WTC11 (cell line): Measurements from ENCODE around the gene OR9Q1. TPM values are rescaled to one million over a fixed set of nuclear protein-coding genes. Genes with fewer than 3 reads are reported as not detected.

Source experiments
- ATAC-seq: fragments of 200-7000 bp; cut with Tn5 transposase; 2 replicates; pipeline ENCODE4 v1.10.0; 2021; ENCODE audit warnings: mild to moderate bottlenecking, moderate library complexity
- CTCF ChIA-PET: fragments of 300-600 bp; sonication (Branson Sonifier 250); formaldehyde crosslinking; loops from one replicate; lab custom pipeline; 2021; ENCODE audit warnings: antibody characterized with exemption; lab: Charles Lee
- POLR2A ChIA-PET: fragments of 350-600 bp; sonication (Branson Sonifier 250); formaldehyde crosslinking; loops from one replicate; lab custom pipeline; 2021; ENCODE audit warnings: antibody characterized with exemption; lab: Charles Lee
- DNase-seq: peaks from one replicate; pipeline ENCODE4 v3.0.0; 2021; ENCODE audit warnings: low spot score
- H3K27ac Mint-ChIP-seq: 2 replicates; pipeline ENCODE4 v1.8.0; 2021; ENCODE audit warnings: mixed read lengths
- H3K27me3 Mint-ChIP-seq: 2 replicates; pipeline ENCODE4 v1.8.0; 2021; ENCODE audit warnings: low read depth, mild to moderate bottlenecking, moderate library complexity, mixed read lengths
- H3K36me3 Mint-ChIP-seq: 2 replicates; pipeline ENCODE4 v1.8.0; 2021; ENCODE audit warnings: mixed read lengths
- H3K4me1 Mint-ChIP-seq: 2 replicates; pipeline ENCODE4 v1.8.0; 2022; ENCODE audit warnings: mixed read lengths
- H3K4me3 Mint-ChIP-seq: 2 replicates; pipeline ENCODE4 v1.8.0; 2021; ENCODE audit warnings: mild to moderate bottlenecking, moderate library complexity, mixed read lengths
- H3K9me3 Mint-ChIP-seq: 2 replicates; pipeline ENCODE4 v1.8.0; 2021; ENCODE audit warnings: mixed read lengths
- ARID4B ChIP-seq: sonication (generic); formaldehyde crosslinking; IDR thresholded peaks from 2 replicates; pipeline ENCODE4 v1.8.0; 2023; ENCODE audit warnings: missing genetic modification reagents, mild to moderate bottlenecking, borderline replicate concordance
- CBFB ChIP-seq: sonication (generic); formaldehyde crosslinking; IDR thresholded peaks from 2 replicates; pipeline ENCODE4 v1.8.1; 2022; ENCODE audit warnings: mild to moderate bottlenecking, low read depth, missing genetic modification reagents
- E2F1 ChIP-seq: sonication (generic); formaldehyde crosslinking; IDR thresholded peaks from 2 replicates; pipeline ENCODE4 v1.8.0; 2022; ENCODE audit warnings: mild to moderate bottlenecking, missing genetic modification reagents
- ESRRA ChIP-seq: sonication (generic); formaldehyde crosslinking; IDR thresholded peaks from 2 replicates; pipeline ENCODE4 v1.8.1; 2022; ENCODE audit warnings: mild to moderate bottlenecking, missing genetic modification reagents, borderline replicate concordance
- FOXK1 ChIP-seq: sonication (generic); formaldehyde crosslinking; IDR thresholded peaks from 2 replicates; pipeline ENCODE4 v1.8.0; 2022; ENCODE audit warnings: mild to moderate bottlenecking, moderate library complexity, missing genetic modification reagents
- FOXP1 ChIP-seq: sonication (generic); formaldehyde crosslinking; IDR thresholded peaks from 2 replicates; pipeline ENCODE4 v1.8.0; 2022; ENCODE audit warnings: missing genetic modification reagents, mild to moderate bottlenecking, moderate library complexity, borderline replicate concordance
- GTF2I ChIP-seq: fragments of 250-450 bp; sonication (Bioruptor Pico); conservative IDR thresholded peaks from 2 replicates; pipeline ENCODE4 v1.4.0; 2021; ENCODE audit warnings: mild to moderate bottlenecking
- NFE2L1 ChIP-seq: sonication (generic); formaldehyde crosslinking; IDR thresholded peaks from 2 replicates; pipeline ENCODE4 v1.8.1; 2023; ENCODE audit warnings: missing genetic modification reagents
- OVOL2 ChIP-seq: fragments of 250-450 bp; sonication (Bioruptor Pico); IDR thresholded peaks from 2 replicates; pipeline ENCODE4 v1.9.0; 2021; ENCODE audit warnings: mild to moderate bottlenecking, borderline replicate concordance
- PRRX2 ChIP-seq: fragments of 250-450 bp; sonication (Bioruptor Pico); IDR thresholded peaks from 2 replicates; pipeline ENCODE4 v1.8.0; 2021; ENCODE audit warnings: mild to moderate bottlenecking
- SP1 ChIP-seq: sonication (generic); formaldehyde crosslinking; conservative IDR thresholded peaks from 2 replicates; pipeline ENCODE4 v1.8.1; 2022; ENCODE audit warnings: missing genetic modification reagents
- TEAD1 ChIP-seq: sonication (generic); formaldehyde crosslinking; IDR thresholded peaks from 2 replicates; pipeline ENCODE4 v1.8.0; 2022; ENCODE audit warnings: mild to moderate bottlenecking, missing genetic modification reagents
- TP53 ChIP-seq: sonication (generic); formaldehyde crosslinking; IDR thresholded peaks from 2 replicates; pipeline ENCODE4 v1.8.1; 2023; ENCODE audit warnings: mild to moderate bottlenecking, missing genetic modification reagents
- total RNA-seq: library from RNA; stranded (reverse); gene quantifications from 3 replicates; pipeline ENCODE4 v1.2.3, GENCODE V29; 2021
- TF ChIP-seq, protein P1 (sequence below): sonication (generic); formaldehyde crosslinking; IDR thresholded peaks from 2 replicates; pipeline ENCODE4 v1.8.0; 2022; ENCODE audit warnings: mild to moderate bottlenecking, missing genetic modification reagents
- TF ChIP-seq, protein P2 (sequence below): sonication (generic); formaldehyde crosslinking; IDR thresholded peaks from 2 replicates; pipeline ENCODE4 v1.8.0; 2022; ENCODE audit warnings: missing genetic modification reagents
- TF ChIP-seq, protein P3 (sequence below): fragments of 250-450 bp; sonication (Bioruptor Pico); IDR thresholded peaks from 2 replicates; pipeline ENCODE4 v1.8.0; 2021; ENCODE audit warnings: mild to moderate bottlenecking
- TF ChIP-seq, protein P4 (sequence below): sonication (generic); formaldehyde crosslinking; IDR thresholded peaks from 2 replicates; pipeline ENCODE4 v1.8.1; 2023; ENCODE audit warnings: mild to moderate bottlenecking, missing genetic modification reagents, borderline replicate concordance
- TF ChIP-seq, protein P5 (sequence below): sonication (generic); formaldehyde crosslinking; IDR thresholded peaks from 2 replicates; pipeline ENCODE4 v1.8.1; 2022; ENCODE audit warnings: mild to moderate bottlenecking, missing genetic modification reagents, moderate library complexity, borderline replicate concordance

OR9Q1 gene
- total RNA-seq, 1 experiment from 2014 or later, result not detected

GRCh38 chr11:58047818-58048217, 24.1 kb downstream of the OR9Q1 start (continued):
- TF ChIP-seq TEAD1 (CRISPR knock-in tag) (no peak), OVOL2 (no peak)

GRCh38 chr11:58055806-58056401, 32.2 kb downstream of the OR9Q1 start:
- DNase-seq (no peak), ATAC-seq (no peak)
- TF ChIP-seq TP53, result no peak
- TF ChIP-seq ESRRA (CRISPR knock-in tag), result no peak
- no peak for TF ChIP-seq FOXK1
- no peak for TF ChIP-seq SP1
- TF ChIP-seq, protein P1, sequence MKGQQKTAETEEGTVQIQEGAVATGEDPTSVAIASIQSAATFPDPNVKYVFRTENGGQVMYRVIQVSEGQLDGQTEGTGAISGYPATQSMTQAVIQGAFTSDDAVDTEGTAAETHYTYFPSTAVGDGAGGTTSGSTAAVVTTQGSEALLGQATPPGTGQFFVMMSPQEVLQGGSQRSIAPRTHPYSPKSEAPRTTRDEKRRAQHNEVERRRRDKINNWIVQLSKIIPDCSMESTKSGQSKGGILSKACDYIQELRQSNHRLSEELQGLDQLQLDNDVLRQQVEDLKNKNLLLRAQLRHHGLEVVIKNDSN (CRISPR knock-in tag), result no peak
- no peak for TF ChIP-seq ARID4B (CRISPR knock-in tag)
- TF ChIP-seq FOXP1 (CRISPR knock-in tag), result no peak
- TF ChIP-seq CBFB (CRISPR knock-in tag), result no peak
- TF ChIP-seq, protein P2, sequence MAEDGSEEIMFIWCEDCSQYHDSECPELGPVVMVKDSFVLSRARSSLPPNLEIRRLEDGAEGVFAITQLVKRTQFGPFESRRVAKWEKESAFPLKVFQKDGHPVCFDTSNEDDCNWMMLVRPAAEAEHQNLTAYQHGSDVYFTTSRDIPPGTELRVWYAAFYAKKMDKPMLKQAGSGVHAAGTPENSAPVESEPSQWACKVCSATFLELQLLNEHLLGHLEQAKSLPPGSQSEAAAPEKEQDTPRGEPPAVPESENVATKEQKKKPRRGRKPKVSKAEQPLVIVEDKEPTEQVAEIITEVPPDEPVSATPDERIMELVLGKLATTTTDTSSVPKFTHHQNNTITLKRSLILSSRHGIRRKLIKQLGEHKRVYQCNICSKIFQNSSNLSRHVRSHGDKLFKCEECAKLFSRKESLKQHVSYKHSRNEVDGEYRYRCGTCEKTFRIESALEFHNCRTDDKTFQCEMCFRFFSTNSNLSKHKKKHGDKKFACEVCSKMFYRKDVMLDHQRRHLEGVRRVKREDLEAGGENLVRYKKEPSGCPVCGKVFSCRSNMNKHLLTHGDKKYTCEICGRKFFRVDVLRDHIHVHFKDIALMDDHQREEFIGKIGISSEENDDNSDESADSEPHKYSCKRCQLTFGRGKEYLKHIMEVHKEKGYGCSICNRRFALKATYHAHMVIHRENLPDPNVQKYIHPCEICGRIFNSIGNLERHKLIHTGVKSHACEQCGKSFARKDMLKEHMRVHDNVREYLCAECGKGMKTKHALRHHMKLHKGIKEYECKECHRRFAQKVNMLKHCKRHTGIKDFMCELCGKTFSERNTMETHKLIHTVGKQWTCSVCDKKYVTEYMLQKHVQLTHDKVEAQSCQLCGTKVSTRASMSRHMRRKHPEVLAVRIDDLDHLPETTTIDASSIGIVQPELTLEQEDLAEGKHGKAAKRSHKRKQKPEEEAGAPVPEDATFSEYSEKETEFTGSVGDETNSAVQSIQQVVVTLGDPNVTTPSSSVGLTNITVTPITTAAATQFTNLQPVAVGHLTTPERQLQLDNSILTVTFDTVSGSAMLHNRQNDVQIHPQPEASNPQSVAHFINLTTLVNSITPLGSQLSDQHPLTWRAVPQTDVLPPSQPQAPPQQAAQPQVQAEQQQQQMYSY, result no peak
- TF ChIP-seq TEAD1 (CRISPR knock-in tag), result no peak
- TF ChIP-seq NFE2L1 (CRISPR knock-in tag), result no peak
- no peak for TF ChIP-seq E2F1 (CRISPR knock-in tag)
- TF ChIP-seq, protein P3, sequence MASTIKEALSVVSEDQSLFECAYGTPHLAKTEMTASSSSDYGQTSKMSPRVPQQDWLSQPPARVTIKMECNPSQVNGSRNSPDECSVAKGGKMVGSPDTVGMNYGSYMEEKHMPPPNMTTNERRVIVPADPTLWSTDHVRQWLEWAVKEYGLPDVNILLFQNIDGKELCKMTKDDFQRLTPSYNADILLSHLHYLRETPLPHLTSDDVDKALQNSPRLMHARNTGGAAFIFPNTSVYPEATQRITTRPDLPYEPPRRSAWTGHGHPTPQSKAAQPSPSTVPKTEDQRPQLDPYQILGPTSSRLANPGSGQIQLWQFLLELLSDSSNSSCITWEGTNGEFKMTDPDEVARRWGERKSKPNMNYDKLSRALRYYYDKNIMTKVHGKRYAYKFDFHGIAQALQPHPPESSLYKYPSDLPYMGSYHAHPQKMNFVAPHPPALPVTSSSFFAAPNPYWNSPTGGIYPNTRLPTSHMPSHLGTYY (CRISPR knock-in tag), result no peak
- TF ChIP-seq, protein P4, sequence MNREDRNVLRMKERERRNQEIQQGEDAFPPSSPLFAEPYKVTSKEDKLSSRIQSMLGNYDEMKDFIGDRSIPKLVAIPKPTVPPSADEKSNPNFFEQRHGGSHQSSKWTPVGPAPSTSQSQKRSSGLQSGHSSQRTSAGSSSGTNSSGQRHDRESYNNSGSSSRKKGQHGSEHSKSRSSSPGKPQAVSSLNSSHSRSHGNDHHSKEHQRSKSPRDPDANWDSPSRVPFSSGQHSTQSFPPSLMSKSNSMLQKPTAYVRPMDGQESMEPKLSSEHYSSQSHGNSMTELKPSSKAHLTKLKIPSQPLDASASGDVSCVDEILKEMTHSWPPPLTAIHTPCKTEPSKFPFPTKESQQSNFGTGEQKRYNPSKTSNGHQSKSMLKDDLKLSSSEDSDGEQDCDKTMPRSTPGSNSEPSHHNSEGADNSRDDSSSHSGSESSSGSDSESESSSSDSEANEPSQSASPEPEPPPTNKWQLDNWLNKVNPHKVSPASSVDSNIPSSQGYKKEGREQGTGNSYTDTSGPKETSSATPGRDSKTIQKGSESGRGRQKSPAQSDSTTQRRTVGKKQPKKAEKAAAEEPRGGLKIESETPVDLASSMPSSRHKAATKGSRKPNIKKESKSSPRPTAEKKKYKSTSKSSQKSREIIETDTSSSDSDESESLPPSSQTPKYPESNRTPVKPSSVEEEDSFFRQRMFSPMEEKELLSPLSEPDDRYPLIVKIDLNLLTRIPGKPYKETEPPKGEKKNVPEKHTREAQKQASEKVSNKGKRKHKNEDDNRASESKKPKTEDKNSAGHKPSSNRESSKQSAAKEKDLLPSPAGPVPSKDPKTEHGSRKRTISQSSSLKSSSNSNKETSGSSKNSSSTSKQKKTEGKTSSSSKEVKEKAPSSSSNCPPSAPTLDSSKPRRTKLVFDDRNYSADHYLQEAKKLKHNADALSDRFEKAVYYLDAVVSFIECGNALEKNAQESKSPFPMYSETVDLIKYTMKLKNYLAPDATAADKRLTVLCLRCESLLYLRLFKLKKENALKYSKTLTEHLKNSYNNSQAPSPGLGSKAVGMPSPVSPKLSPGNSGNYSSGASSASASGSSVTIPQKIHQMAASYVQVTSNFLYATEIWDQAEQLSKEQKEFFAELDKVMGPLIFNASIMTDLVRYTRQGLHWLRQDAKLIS (CRISPR knock-in tag), result no peak
- TF ChIP-seq, protein P5, sequence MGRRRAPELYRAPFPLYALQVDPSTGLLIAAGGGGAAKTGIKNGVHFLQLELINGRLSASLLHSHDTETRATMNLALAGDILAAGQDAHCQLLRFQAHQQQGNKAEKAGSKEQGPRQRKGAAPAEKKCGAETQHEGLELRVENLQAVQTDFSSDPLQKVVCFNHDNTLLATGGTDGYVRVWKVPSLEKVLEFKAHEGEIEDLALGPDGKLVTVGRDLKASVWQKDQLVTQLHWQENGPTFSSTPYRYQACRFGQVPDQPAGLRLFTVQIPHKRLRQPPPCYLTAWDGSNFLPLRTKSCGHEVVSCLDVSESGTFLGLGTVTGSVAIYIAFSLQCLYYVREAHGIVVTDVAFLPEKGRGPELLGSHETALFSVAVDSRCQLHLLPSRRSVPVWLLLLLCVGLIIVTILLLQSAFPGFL (CRISPR knock-in tag), result no peak
- TF ChIP-seq GTF2I (CRISPR knock-in tag), result no peak
- no peak for TF ChIP-seq PRRX2 (CRISPR knock-in tag)
- CTCF ChIA-PET, result no interaction called here
- H3K9me3 Mint-ChIP-seq, result peaks cover 13% of the 10 kb centered on the region
- H3K27ac Mint-ChIP-seq, result no peak overlapping the region
- H3K4me1 Mint-ChIP-seq, result peaks cover 31% of the 10 kb centered on the region
- H3K36me3 Mint-ChIP-seq, result no peaks in the 10 kb centered on the region
- no peak overlapping the region for H3K4me3 Mint-ChIP-seq
- POLR2A ChIA-PET, result no interaction called here
- no peaks in the 10 kb centered on the region for H3K27me3 Mint-ChIP-seq
